GM21526 (cell line): ENCODE data around the gene CRYBB2.
"Not testable (repeated sequence)": the region's sequence is repeated elsewhere in the genome, so short reads cannot be mapped to it uniquely, and the experiment has no call there.

ENCODE experiments used
- ATAC-seq: cut with Tn5 transposase; IDR thresholded peaks from one replicate; pipeline ENCODE4 v1.9.1; 2021; ENCODE audit warnings: moderate library complexity; ENCODE audit not compliant: unreplicated experiment, low FRiP score

Gene CRYBB2

GRCh38 chr22:25232301-25232700, 12.9 kb downstream of the CRYBB2 start:
- no peak for ATAC-seq

- not testable (repeated sequence) for ATAC-seq
Observed at GRCh38 chr22:25233706-25234105, 14.3 kb downstream of the CRYBB2 start.

- ATAC-seq, result no peak
Observed at GRCh38 chr22:25235547-25236290, 16.3 kb downstream of the CRYBB2 start.

GRCh38 chr22:25236417-25236816, 17.0 kb downstream of the CRYBB2 start:
- ATAC-seq, result no peak

- ATAC-seq, result no peak
Observed at GRCh38 chr22:25237503-25237902, 18.1 kb downstream of the CRYBB2 start.

GRCh38 chr22:25238058-25238457, 18.6 kb downstream of the CRYBB2 start:
- not testable (repeated sequence) for ATAC-seq

- not testable (repeated sequence) for ATAC-seq
Observed at GRCh38 chr22:25255169-25255568, 35.7 kb downstream of the CRYBB2 start.

GRCh38 chr22:25267567-25267966, 48.1 kb downstream of the CRYBB2 start:
- not testable (repeated sequence) for ATAC-seq

- not testable (repeated sequence) for ATAC-seq
Observed at GRCh38 chr22:25268902-25269301, 49.5 kb downstream of the CRYBB2 start.

GRCh38 chr22:25270061-25270460, 50.6 kb downstream of the CRYBB2 start:
- ATAC-seq, result not testable (repeated sequence)

- not testable (repeated sequence) for ATAC-seq
Observed at GRCh38 chr22:25273231-25273630, 53.8 kb downstream of the CRYBB2 start.

GRCh38 chr22:25273928-25274327, 54.5 kb downstream of the CRYBB2 start:
- not testable (repeated sequence) for ATAC-seq

GRCh38 chr22:25280118-25280517, 60.7 kb downstream of the CRYBB2 start:
- not testable (repeated sequence) for ATAC-seq
